Measurements from ENCODE around the gene ZNHIT6.
"Not testable (repeated sequence)": the region's sequence is repeated elsewhere in the genome, so short reads cannot be mapped to it uniquely, and the experiment has no call there.

ZNHIT6 gene
- 23.8 to 30.2 (median 27.1) reads per million in 4 donors for total RNA-seq

DNA sequence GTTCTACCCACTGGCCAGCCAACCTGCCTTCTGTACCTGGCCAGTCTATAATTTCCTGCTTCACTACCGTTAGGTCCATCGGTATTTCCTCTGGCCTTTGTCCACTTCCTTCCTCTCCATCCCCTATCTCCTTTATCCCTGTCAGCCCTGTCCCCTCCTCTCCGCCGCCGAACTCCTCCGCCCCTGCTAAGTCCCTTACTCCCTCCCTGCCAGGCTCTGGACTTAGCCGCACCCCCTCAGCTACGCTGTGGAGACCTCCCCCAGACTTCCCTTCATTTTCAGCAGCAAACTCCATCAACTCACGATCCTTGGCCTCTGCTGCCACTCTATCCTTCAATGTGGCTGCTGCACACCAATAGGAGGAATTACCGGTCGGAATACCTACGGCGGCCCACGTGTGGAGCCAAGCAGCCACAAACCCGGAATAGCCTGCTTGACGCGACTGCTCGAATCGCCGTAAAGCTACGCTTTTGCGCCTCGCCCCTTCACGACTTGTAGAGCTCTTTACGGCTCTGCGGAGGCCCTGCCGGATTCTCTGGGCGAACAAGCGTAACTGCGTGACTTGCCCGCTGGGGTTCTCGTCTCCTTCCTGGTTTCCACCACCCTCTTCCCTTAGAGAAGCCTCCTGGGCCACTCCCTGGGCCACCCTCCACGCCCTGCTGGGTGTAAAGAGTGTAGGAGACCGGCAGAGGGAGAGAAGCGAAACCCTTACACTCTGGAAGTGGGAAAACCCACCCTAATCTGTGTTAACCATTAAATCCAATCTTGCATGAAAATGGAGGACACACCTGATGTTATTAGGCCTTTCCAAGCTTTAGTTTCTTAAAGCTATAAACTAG, at the start of gene ZNHIT6:
ZNHIT6 (minus strand) TSS at position 444 of the 839 bp plus-strand sequence; CDS start at position 295, 149 bp downstream.
- peak; percentile 72 to 93 (median 83) for DNase-seq

GRCh38 chr1:85756864-85757263, 48.6 kb upstream of the ZNHIT6 start:
- DNase-seq, result no peak

DNA sequence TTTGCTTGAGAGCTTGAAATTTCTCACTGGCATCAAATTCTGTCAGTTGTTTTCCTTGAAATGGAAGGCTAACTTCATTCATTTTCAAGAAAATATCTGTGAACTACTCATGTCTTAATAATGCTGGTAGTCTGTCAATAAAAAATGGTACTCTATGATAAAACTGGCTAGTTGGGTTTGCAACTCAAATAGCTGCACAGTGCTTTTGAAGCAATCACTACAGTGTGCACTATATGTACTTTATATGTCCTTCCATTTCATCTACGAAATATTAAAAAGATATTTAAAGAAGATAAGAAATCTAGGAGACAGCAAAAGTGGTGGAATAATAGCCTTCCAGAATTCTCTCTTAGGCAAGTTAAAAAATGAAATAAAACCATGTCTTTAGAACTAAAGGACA, 39.9 kb upstream of the ZNHIT6 start:
- DNase-seq, result no peak

- DNase-seq, result no peak
Observed at GRCh38 chr1:85746777-85747176, 38.5 kb upstream of the ZNHIT6 start.

DNA sequence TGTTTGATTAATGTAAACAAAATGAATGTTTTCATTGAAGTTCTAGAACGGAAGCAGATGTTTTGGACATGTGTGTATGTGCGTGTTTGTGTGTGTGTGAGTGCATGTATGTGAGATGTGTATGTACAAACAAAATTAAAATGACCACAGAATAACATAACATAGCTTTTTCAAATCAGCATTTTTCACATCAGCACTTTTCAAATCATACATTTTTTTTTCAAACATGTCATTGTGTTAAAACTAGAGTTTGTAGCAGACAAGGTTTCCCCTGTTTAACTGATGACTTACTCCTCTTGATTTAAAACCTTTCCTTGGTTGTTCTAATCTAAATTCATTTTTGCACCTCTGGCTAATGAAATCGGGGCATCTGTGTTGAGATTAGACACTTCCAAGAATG, 35.6 kb upstream of the ZNHIT6 start:
- DNase-seq, result no peak

DNA sequence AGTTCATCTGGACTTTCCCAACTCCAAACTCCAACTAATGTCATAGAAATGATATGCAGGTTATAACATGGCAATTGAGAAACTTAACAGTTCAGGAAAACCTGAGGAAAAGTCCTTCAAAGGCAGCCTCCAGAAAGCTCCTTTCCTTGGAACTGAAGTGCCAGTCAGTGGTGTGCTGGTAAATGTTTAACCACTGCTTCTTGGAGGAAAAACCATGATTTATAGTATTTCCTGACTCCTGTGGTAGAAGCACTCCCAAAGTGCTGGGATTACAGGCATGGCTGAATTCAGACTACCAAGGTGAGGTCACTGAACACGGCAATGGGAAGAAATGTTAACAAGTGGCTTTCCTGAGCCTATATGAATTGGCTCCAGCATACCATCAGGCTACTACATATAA, 26.7 kb upstream of the ZNHIT6 start:
- no peak for DNase-seq

DNA sequence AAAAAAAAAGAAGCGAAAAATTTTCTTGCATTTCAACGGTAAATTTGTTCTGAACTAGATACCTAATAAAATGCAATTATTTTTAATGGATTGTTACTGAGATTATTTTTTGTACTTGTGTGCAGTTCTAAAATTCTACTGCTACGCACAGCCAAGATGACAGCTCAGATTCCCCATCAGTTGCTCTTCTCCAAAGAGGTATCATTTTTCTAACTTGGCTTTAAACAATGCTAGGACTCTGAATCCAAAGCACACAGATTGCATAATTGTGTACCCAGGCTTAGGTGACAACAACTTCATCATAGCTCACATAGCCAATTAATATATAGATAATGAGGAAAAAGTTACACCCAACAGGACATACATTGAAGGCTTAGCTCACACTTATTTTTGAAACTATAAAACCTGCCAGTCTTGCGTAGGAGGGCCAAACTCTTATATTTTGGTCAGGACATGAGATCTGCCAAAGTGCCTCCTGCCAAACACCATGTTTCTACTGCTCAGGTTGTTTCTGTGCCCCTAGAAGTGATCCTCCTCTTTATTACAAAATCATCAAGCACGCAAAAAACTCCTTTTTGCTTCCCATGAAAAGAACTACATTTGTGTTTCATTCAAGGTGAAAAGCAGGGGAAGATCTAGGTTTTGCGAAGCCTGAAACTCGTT, 10.6 kb upstream of the ZNHIT6 start:
- no peak for DNase-seq

GRCh38 chr1:85714418-85715114, 6.3 kb upstream of the ZNHIT6 start:
- not testable (repeated sequence) for DNase-seq

- no peak for DNase-seq
Observed at GRCh38 chr1:85708829-85709227, 595 bp upstream of the ZNHIT6 start.

- DNase-seq, result no peak
Observed at GRCh38 chr1:85707267-85707989, 805 bp downstream of the ZNHIT6 start.

- DNase-seq, result no peak
Observed at GRCh38 chr1:85705940-85706339, 2.3 kb downstream of the ZNHIT6 start.

- DNase-seq, result no peak
Observed at GRCh38 chr1:85700422-85700821, 7.8 kb downstream of the ZNHIT6 start.

GRCh38 chr1:85697895-85698294, 10.3 kb downstream of the ZNHIT6 start:
- no peak for DNase-seq

GRCh38 chr1:85692730-85693314, 15.4 kb downstream of the ZNHIT6 start:
- no peak for DNase-seq

GRCh38 chr1:85689775-85690404, 18.3 kb downstream of the ZNHIT6 start:
- DNase-seq, result no peak

DNA sequence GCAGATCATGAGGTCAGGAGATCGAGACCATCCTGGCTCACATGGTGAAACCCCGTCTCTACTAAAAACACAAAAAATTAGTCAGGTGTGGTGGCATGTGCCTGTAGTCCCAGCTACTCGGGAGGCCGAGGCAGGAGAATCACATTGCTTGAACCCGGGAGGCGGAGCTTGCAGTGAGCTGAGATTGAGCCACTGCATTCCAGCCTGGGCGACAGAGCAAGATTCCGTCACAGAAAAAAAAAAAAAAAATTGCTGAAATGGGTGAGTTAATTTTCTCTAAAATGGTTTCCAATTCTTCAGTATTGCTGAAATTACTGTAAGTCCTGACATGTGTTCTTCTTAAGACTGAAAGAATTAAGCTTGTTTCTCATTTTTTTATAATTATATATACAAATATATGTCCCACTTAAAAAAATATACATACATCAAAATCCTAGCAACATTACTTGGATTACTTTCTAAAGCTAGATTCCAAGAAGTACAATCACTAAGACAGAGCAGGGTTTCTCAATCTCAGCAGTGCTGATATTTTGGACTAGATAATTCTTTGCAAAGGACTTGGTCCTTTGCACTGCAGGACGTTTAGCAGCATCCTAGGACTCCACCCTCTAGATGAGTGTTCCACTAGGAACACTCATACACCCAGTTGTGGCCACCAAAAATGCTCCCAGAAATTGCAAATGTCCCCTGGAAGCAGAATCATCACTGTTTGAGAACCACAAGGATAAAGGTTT, 24.8 kb downstream of the ZNHIT6 start:
- DNase-seq, result no peak

GRCh38 chr1:85681087-85681486, 27.1 kb downstream of the ZNHIT6 start:
- DNase-seq, result no peak

- DNase-seq, result peak in 1 of 5 donors; percentile 10
Observed at GRCh38 chr1:85678193-85678592, 30.0 kb downstream of the ZNHIT6 start.

GRCh38 chr1:85677656-85678055, 30.6 kb downstream of the ZNHIT6 start:
- DNase-seq, result no peak

- DNase-seq, result no peak
Observed at GRCh38 chr1:85672031-85672660, 36.1 kb downstream of the ZNHIT6 start.

DNA sequence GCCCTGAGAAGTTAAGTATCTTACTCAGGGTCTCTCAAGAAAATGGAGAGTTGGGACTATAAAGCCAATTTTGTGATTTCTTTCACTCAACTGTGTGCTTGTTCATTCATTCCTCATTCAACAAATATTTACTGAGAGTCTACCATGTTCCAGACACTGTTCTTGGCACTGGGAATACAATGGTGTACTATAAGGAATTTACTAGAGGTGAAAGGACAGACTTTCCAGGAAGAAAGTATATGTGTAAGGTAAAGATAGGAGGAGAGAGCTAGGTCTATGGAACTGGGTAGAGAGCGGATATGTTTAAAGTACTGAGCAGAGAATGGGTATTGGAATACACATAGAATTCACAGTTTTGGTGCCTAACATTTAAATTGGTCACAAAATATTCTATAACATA, 42.3 kb downstream of the ZNHIT6 start:
- DNase-seq, result no peak
